Measurements from ENCODE around the gene FAM184B. TPM values are rescaled to one million over a fixed set of nuclear protein-coding genes. Genes with fewer than 3 reads are reported as not detected.

FAM184B gene
- total and polyA plus RNA-seq, 2 of the 4 experiments (the other 2 are of a cell fraction), result 0.07 to 0.18 TPM

DNA sequence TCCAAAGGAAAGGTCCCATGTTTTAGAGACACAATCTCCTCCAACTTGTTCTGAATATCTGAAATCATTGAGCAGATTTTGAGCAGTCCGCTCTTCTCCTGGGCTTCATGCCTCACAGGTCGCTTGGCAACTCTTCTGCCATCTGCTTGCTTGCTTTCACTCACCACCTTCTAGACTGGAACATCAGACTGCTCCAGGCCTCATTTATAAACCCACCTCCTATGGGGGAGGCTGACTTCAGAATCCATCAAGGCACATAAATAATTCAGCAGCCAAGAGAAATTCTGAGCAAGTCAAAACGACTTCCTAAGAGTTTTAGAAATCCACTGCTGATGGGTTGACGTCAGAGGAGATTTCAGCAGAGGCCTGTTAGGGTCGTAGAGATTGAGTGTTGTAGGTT lies 64.1 kb downstream of the FAM184B start:
- no peak for ATAC-seq (ENCODE audit: low read depth)

More for the DNA sequence above, 64.1 kb downstream of the FAM184B start:
- H3K4me2 ChIP-seq (ENCODE audit: low read depth, low read length), result no peak overlapping the region
- 50% methylated on average over 3 of the region's 5 CpGs; no CpG with 5 or more reads in 1 of the 2 experiments for WGBS, 2 experiments (ENCODE audit: extremely low coverage in 2 of 2, insufficient read length in 1 of 2)
- no peak overlapping the region for H3K9ac ChIP-seq (ENCODE audit: low read depth, low read length)
- H3K36me3 ChIP-seq (ENCODE audit: control insufficient read depth, insufficient read depth, low read length), result no peaks in the 10 kb centered on the region
- H3K9me3 ChIP-seq (ENCODE audit: control insufficient read depth, insufficient read depth, low read length), result no peaks in the 10 kb centered on the region
- H3K4me3 ChIP-seq (ENCODE audit: insufficient read depth, low read depth, low read length), result no peak overlapping the region
- no peak for DNase-seq
- H2BK5ac ChIP-seq (ENCODE audit: low read depth, low read length, poor library complexity, severe bottlenecking), result no peak overlapping the region
- H3K23ac ChIP-seq (ENCODE audit: low read depth, low read length), result no peak overlapping the region
- in situ Hi-C loops (cut with MboI; ENCODE audit: low sequenced_read_pairs), result no loop called here
- H3K14ac ChIP-seq (replicated peaks; ENCODE audit: low read depth, low read length), result no peak overlapping the region
- no peak for TF ChIP-seq RAD21 (IDR thresholded peaks at IDR 0.05; ENCODE audit: low read length)
- TF ChIP-seq SMC3 (IDR thresholded peaks at IDR 0.05; ENCODE audit: low read depth, low read length), result no peak
- TF ChIP-seq, protein P1, sequence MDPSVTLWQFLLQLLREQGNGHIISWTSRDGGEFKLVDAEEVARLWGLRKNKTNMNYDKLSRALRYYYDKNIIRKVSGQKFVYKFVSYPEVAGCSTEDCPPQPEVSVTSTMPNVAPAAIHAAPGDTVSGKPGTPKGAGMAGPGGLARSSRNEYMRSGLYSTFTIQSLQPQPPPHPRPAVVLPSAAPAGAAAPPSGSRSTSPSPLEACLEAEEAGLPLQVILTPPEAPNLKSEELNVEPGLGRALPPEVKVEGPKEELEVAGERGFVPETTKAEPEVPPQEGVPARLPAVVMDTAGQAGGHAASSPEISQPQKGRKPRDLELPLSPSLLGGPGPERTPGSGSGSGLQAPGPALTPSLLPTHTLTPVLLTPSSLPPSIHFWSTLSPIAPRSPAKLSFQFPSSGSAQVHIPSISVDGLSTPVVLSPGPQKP (IDR thresholded peaks at IDR 0.05; ENCODE audit: borderline replicate concordance, low read depth, low read length), result no peak
- no peak for TF ChIP-seq MAZ (IDR thresholded peaks at IDR 0.05; ENCODE audit: borderline replicate concordance, low read depth, low read length)
- no peak for TF ChIP-seq MXI1 (IDR thresholded peaks at IDR 0.05; ENCODE audit: borderline replicate concordance, low read depth, low read length)
- TF ChIP-seq, protein P2, sequence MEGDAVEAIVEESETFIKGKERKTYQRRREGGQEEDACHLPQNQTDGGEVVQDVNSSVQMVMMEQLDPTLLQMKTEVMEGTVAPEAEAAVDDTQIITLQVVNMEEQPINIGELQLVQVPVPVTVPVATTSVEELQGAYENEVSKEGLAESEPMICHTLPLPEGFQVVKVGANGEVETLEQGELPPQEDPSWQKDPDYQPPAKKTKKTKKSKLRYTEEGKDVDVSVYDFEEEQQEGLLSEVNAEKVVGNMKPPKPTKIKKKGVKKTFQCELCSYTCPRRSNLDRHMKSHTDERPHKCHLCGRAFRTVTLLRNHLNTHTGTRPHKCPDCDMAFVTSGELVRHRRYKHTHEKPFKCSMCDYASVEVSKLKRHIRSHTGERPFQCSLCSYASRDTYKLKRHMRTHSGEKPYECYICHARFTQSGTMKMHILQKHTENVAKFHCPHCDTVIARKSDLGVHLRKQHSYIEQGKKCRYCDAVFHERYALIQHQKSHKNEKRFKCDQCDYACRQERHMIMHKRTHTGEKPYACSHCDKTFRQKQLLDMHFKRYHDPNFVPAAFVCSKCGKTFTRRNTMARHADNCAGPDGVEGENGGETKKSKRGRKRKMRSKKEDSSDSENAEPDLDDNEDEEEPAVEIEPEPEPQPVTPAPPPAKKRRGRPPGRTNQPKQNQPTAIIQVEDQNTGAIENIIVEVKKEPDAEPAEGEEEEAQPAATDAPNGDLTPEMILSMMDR (conservative IDR thresholded peaks at IDR 0.05; ENCODE audit: low read depth, low read length), result no peak
- no peak for TF ChIP-seq MAFK (IDR thresholded peaks at IDR 0.05; ENCODE audit: low read depth, low read length)
- TF ChIP-seq, protein P3, sequence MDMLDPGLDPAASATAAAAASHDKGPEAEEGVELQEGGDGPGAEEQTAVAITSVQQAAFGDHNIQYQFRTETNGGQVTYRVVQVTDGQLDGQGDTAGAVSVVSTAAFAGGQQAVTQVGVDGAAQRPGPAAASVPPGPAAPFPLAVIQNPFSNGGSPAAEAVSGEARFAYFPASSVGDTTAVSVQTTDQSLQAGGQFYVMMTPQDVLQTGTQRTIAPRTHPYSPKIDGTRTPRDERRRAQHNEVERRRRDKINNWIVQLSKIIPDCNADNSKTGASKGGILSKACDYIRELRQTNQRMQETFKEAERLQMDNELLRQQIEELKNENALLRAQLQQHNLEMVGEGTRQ (IDR thresholded peaks at IDR 0.05; ENCODE audit: low read depth, low read length), result no peak
- no peak for TF ChIP-seq FOS (IDR thresholded peaks at IDR 0.05; ENCODE audit: low read depth, low read length)
- TF ChIP-seq RCOR1 (IDR thresholded peaks at IDR 0.05; ENCODE audit: insufficient replicate concordance, low read length), result no peak
- TF ChIP-seq POLR2A (IDR thresholded peaks at IDR 0.05; ENCODE audit: low read depth, low read length), result no peak
- no peak for TF ChIP-seq CEBPB (IDR thresholded peaks at IDR 0.05; ENCODE audit: low read depth, low read length)
- no peak overlapping the region for H4K91ac ChIP-seq (ENCODE audit: insufficient read depth, low read depth, low read length)
- H2AK5ac ChIP-seq (ENCODE audit: low read depth, low read length), result no peak overlapping the region
- no peaks in the 10 kb centered on the region for H3K4me1 ChIP-seq (ENCODE audit: control insufficient read depth, insufficient read depth, low read length)
- no peaks in the 10 kb centered on the region for H3K79me1 ChIP-seq (ENCODE audit: low read depth in 1 of 2, low read length in 2 of 2)
- no peak overlapping the region for H3K27ac ChIP-seq (ENCODE audit: insufficient read depth, low read length)
- H2BK120ac ChIP-seq (ENCODE audit: low read depth, low read length), result no peak overlapping the region
- no peak overlapping the region for H2AK9ac ChIP-seq (replicated peaks; ENCODE audit: low read depth, low read length, poor library complexity)
- no peak overlapping the region for H4K5ac ChIP-seq (ENCODE audit: low read depth, low read length)
- no peak overlapping the region for H2AFZ ChIP-seq (replicated peaks; ENCODE audit: low read length, poor library complexity)
- no peak overlapping the region for H3K18ac ChIP-seq (ENCODE audit: low read depth, low read length)
- intact Hi-C loops (cut with micrococcal nuclease), result no loop called here
- no peak overlapping the region for H3K56ac ChIP-seq (ENCODE audit: extremely low read depth, insufficient read depth, low read length)
- POLR2A ChIA-PET (ENCODE audit: unreplicated experiment), result no interaction called here
- no peak overlapping the region for H3K4ac ChIP-seq (ENCODE audit: low read depth, low read length)
- H3K9me1 ChIP-seq (ENCODE audit: insufficient read depth, low read length), result no peaks in the 10 kb centered on the region
- H4K8ac ChIP-seq (ENCODE audit: low read depth in 2 of 2, low read length in 2 of 2), result no peak overlapping the region
- no peak overlapping the region for H2BK20ac ChIP-seq (ENCODE audit: low read depth, low read length)
- H2BK15ac ChIP-seq (ENCODE audit: low read depth, low read length), result no peak overlapping the region
- no peaks in the 10 kb centered on the region; the same call in 1 of the 2 replicates for H3K27me3 ChIP-seq (ENCODE audit: control insufficient read depth, insufficient read depth, low read length)
- dilution Hi-C loops (cut with HindIII; ENCODE audit: low sequenced_read_pairs, unreplicated experiment), result no loop called here
- no peaks in the 10 kb centered on the region for H4K20me1 ChIP-seq (ENCODE audit: insufficient read depth, low read length)
- CTCF ChIA-PET, result no interaction called here
- no TSS peak for BruUV-seq (replicated peaks)
